Measurements from ENCODE around the gene TGIF1. TPM values are rescaled to one million over a fixed set of nuclear protein-coding genes. Genes with fewer than 3 reads are reported as not detected.

Gene TGIF1
- total RNA-seq, 2 donors from 2014 or later = 12.5 to 24.5 TPM

Other genes starting within 250 kb of the TGIF1 start
- gene MYOM1, start 230.2 kb upstream of the TGIF1 start, total RNA-seq = under 1 TPM; 0.88 to 0.98 TPM
- gene MYL12A, start 202.4 kb upstream of the TGIF1 start, total RNA-seq = 100 to 1,000 TPM; 260 to 658 TPM
- gene MYL12B, start 188.0 kb upstream of the TGIF1 start, total RNA-seq = 100 to 1,000 TPM; 192 to 310 TPM

All from natural killer cell treated with Interleukin-12 subunit alpha and Interleukin-12 subunit beta and Interleukin-15 and Interleukin-18, amount 100 ng/mL, for 72 hours (primary cell).